ENCODE measurements around the gene SYNGAP1.

DNA sequence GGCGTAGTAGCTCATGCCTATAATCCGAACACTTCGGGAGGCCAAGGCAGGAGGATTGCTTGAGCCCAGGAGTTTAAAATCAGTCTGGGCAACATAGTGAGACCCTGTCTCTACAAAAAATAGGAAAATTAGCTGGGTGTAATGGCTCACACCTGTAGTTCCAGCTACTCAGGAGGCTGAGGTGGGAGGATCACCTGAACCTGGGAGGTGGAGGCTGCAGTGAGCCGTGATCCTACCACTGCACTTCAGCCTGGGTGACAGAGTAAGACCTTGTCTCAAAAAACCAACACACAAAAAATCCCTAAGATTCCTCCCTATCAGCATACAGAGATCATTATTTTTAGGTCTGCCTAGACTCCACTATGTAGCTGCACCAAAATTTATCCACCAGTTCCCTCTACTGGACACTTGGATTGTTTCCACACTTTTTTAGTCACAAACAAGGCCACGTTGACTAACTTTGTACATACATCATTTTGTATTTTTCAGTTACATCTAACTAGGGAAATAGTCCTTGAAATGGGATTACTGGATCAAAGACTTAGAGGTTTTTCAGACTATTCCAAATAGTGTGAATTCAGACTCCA, 12.6 kb upstream of the SYNGAP1 start:
- TF ChIP-seq, protein P1, sequence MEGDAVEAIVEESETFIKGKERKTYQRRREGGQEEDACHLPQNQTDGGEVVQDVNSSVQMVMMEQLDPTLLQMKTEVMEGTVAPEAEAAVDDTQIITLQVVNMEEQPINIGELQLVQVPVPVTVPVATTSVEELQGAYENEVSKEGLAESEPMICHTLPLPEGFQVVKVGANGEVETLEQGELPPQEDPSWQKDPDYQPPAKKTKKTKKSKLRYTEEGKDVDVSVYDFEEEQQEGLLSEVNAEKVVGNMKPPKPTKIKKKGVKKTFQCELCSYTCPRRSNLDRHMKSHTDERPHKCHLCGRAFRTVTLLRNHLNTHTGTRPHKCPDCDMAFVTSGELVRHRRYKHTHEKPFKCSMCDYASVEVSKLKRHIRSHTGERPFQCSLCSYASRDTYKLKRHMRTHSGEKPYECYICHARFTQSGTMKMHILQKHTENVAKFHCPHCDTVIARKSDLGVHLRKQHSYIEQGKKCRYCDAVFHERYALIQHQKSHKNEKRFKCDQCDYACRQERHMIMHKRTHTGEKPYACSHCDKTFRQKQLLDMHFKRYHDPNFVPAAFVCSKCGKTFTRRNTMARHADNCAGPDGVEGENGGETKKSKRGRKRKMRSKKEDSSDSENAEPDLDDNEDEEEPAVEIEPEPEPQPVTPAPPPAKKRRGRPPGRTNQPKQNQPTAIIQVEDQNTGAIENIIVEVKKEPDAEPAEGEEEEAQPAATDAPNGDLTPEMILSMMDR (conservative IDR thresholded peaks at IDR 0.05; ENCODE audit: low read depth, low read length) = peak; percentile 31; the same call in 1 of the 2 replicates
- TF ChIP-seq EZH2 (IDR thresholded peaks at IDR 0.05; ENCODE audit: borderline replicate concordance, low read depth, low read length, poor library complexity, severe bottlenecking) = no peak

Data from A673 (cell line).